Erythroblast (primary cell): ENCODE data around the gene SERHL2.
A peak's percentile ranks its signal among the peaks of the same experiment; 100 is the strongest.

Experiments used
- GATA1 ChIP-seq: IDR thresholded peaks from 2 replicates; pipeline ENCODE4 v1.6.1; 2011; ENCODE audit warnings: low read depth, mild to moderate bottlenecking, control low read depth, low read length, moderate library complexity
- POLR2A ChIP-seq: IDR thresholded peaks from 2 replicates; pipeline ENCODE4 v1.6.1; 2011; ENCODE audit warnings: mild to moderate bottlenecking, low read length

- peak; percentile 6 for TF ChIP-seq POLR2A
- no peak for TF ChIP-seq GATA1
These were observed 8.1 kb downstream of the SERHL2 start for GRCh38 chr22:42561856-42562255.
